NK-92 treated with Interleukin-12 subunit alpha and Interleukin-12 subunit beta, amount 100 ng/mL, for 24 hours (cell line): ENCODE results near the gene OXTR.

ENCODE experiments used
- DNase-seq: peaks from one replicate; lab custom pipeline; 2025; lab: John Stamatoyannopoulos, UW

OXTR gene

DNA sequence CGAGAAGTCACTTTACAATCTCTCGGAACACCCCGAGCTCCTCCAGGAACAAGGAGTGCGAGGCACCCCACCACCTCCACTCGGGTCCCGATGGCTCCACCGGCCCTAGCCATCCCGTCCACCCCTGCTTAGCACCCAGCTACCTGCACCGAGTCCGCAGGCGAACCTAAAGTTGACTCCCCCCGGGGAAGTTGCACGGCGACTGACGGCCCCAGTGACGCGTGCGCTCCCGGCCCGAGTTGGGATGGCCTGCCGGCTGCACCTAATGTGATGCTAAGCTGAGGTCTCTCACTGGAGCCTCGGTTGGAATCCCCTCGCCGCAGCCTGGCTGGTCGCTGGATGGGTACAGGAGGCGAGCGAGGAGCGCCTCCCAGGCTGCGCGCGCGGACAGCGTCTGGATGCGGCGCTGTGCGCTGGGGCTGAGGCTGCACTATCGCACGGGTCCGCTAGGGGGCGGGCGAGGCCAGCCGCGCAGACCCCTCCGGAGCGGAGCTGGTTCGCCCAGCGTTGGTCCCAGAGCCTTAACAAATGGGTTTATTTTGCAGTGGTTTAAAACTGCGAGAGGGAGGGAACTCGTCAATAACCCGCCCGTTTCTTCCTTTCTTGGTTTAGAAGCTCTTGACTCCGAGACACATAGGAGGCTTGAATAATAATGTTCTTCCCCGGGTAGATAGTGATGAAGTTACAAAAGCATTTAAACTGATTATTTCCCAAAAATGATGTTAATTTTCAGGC, at the start of gene OXTR:
OXTR (minus strand) TSS at position 526 of the 735 bp plus-strand sequence. CDS start 1,426 bp downstream, outside the sequence.
- DNase-seq, result no peak

DNA sequence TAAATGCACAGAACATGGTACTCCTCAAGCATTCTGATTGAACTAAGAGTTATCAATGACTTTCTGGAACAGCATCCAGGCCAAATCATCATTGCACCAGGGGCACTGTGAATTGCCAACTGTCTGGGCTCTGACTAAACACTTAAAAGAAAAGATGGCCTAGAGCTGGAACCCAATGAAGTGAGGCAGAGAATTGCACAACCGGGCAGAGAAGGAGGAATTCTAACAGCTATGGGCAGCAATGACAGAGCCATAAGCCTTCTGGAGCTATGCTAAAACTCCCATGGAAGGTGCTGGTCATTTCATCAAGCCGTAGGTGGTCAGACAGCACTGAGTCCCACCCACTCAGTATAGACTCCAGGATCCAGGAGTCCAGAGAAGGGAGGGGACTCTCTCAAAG, 48.1 kb upstream of the OXTR start:
- no peak for DNase-seq

DNA sequence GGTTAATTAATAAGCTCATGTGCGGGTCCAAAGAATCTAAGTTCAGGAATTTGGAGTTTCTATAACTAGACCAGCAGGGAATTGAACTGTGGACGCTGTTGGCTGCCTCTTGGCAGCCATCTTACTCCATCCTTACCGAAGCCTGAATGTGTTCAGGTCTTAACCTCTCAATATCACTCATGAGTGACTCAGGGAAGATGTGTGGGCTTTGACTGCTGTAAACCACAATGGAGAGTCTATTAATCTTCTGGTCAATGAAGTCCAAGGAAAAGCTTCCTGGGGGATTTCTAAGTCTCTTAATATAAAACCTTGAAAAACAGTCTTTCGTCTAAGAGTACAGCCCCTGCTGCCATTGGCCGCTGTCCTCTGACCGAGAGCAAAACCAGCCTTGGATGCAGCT, 46.7 kb upstream of the OXTR start:
- no peak for DNase-seq

DNA sequence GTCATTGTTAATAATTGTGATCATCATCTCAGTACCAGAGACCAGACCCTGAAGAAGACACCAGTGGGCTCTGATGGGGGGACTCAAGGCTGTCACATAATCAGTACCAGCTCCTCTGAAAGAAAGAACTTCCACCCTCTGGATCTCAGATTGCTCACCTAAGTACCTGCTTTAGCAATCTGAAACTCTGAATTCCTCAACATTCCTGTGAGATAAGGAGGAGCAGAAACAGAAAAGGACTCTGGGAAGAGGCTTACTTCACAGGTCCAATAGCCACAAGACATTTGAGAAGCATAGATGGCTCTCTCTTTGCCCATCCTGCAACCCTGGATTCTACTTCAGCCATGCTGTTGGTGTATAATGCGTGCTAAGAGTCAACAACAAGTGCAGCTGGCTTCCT, 44.0 kb upstream of the OXTR start:
- DNase-seq, result no peak

DNA sequence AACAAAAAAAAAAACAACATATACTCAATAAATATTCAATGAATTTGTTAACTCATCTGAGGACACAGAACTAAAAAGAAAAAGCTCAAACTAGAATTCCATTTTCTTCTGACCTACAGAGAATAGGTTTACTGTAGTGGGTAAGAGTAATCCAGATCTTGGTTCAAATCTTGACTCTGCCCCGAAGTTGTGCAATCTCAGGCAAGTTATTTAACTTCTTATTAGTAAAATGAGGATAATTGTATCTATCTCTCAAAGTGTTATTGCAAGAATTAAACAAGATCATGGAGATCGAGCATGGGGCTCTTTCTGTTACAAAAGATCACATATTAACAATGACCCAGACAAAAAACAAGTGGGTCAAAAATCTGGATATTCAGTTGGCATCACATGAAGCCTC, 41.1 kb upstream of the OXTR start:
- no peak for DNase-seq

DNA sequence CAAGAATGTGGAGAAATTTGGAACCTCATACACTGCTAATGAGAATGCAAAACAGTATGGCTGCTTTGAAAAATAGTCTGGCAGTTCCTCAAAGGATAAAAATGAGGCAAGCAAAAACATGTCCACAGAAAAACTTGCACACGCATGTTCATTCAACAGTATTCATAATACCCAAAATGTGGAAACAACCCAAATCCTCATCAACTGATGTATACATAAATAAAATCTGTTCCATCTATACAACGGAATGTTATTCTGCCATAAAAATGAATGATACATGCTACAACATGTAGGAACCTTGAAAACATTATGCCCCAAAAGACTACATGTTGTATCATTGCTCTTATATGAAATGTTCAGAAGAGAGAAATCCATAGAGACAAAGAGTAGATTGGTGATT, 36.4 kb upstream of the OXTR start:
- no peak for DNase-seq

DNA sequence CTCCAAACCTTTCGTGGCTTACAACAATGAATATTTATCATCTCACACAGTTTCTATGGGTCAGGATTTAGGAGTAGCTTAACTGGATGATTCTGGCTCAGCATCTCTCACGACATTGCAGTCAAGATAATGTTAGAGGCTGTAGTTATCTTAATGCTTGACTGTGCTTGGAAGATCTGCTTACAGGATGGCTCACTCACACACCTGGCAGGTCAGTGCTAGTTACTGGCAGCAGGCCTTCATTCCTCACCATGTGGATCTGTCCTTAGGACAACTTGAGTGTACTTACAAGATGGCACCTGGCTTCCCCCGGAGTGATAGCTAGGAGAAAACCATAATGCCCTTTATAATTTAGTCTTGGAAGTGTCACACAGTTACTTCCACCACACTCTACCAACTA, 32.8 kb upstream of the OXTR start:
- no peak for DNase-seq

DNA sequence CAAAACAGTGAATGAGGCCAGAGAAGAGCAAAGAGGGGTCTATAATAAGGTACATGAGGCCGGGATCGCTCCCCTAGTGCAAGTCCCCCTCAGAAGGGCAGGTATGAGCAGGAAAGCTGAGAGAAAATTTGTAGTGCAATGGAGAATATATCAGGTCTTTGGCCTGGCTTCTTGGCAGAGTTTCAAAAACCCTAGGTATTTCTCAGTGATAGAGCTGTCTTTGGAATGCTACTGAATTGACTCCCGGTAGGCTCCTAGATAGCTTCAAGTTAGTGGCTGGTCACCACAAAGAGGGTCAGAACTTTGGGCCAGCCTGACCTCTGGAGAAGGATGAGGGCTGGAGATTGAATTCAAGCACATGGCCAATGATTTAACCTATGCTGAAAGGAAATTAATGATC, 30.6 kb upstream of the OXTR start:
- DNase-seq, result no peak

DNA sequence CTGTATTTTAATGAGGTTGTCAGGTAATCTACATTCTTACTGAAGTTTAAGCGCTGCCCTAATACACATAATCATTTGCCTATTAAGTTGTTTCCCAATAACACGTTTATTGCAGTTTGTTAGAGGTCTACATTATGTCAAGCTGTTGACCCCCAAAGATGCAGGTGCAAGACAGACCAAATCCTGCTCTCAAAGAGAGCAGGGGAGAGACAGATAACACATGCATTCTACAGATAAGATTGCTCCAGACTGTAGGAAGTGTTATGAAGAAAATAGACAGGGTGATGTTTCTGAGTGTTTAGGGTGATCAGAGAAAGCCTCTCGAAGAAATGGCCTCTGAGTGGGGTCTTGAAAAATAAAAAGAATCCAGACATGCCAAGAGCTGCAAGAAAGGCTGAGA, 24.8 kb upstream of the OXTR start:
- DNase-seq, result no peak

DNA sequence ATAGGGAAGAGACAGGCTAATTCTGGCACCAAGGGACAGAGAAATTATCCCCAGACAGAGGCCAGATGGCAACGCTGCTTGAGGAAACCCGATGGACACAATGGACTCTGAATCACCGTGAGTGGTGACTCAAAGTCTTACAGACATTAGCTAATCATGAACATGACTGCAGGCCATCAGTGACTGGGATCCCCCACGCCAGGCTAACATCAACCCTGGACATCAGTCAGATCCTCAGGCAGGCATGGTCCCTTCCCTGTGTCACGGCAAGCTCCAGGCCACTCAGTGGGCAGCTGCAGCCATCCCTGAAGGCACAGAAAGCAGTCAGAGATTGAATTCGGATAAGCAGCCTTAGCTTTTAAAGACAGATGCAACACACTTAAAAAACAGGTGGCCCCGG, 23.8 kb upstream of the OXTR start:
- no peak for DNase-seq

DNA sequence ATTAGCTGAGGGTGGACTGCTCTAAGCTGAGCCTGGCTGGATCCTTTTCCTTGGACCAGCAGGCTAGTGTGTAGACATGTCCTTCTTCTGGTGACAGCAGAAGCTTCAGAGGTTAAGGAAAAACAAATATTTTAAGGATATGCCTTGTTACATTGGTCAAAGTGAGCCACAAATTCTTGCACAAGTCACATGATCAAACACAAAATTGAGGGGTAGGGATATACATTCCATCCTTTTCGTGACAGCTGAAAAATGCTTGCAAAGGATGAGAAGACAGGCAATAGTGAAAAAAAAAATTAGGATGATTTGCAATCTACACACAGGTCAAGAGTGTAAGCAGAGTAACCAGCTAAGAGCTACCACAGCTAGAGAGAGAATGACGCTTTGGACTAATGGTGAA, 21.1 kb upstream of the OXTR start:
- DNase-seq, result no peak

DNA sequence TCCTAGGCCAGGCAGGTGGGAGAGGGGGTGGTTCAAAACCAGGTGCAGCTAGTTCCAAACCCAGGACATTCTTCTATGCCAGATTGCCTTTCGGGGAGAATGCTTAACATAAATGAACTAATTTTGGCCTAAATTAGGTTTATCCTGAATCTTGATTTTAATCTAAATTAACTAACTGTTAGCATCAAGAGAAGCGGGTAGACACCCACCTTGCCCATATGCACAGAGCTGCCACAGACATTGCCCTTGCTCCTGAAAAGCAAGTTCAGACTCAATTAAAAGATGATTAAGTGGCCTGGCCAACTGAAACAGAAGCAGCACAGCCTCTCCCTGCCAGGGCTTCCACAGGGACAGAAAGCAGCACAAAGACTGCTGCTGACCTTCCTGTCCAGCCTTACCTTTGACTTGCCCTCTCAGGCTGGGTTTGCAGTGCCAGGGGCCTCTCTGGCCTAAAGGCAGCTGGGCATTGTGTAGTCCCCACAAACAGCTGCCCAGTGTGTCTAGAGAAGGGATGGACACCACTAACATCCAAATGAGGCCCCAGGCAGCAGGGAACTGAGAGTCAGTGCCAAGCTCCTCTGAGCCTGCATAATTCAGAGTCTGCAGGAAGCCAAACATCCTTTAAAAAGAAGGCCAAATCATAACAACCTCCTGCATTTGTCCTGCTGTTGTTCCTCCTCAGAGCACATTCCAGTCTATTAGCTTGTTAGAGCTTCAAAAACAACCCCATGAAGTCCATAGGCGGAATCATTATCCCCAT, 15.4 kb upstream of the OXTR start:
- DNase-seq, result no peak

DNA sequence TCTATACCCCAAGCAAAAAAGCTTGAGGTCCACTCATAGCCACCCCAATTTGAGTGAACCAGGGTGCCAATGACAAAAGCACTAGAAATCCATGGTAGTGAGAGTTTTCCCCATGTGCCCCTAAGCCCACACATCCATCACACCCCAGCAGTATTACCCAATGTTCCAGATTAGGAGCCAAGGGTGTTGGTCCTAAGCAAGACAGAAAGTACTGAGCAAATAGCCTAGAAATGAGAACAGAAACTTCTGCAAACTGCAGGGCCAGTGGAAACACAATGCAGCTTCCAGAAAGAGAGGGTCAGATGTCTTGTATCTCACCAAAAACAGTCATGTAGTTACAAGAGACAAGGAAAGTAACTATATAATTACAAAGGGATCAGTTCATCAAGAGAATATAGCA, 10.9 kb upstream of the OXTR start:
- DNase-seq, result no peak

DNA sequence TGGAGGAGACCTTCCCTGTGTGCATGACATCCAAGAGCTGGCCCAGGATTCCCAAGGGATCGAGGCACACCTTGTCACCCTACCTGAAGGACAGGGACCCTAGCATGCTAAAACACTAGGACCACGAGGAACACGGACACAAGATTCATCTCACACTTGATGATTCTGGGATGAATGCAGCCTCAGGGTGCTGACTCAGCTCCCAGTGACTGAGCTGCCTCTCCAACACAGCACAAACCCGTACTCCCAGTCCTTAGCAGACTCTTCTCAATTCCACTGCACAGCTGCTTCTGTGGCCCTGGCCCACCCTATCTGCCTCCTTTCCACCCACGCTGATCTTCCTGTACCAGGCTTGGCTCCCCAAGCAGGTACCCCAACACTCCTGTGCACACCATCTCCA, 9.1 kb upstream of the OXTR start:
- DNase-seq, result no peak

DNA sequence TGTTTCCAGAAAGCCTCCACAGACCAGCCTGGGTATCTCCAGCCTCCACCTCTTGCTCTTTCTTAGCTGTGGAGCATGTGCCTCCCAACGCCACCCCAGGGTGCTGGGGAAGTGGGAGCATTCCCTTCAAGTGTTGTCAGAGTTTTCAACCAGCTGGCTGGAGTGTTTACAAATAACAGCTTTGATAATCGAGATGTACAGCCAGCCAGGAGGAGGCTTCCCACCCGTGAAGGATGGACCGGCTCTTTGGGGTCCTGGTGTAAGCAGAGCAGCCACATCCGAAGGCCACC, 8.5 kb upstream of the OXTR start:
- DNase-seq, result no peak

DNA sequence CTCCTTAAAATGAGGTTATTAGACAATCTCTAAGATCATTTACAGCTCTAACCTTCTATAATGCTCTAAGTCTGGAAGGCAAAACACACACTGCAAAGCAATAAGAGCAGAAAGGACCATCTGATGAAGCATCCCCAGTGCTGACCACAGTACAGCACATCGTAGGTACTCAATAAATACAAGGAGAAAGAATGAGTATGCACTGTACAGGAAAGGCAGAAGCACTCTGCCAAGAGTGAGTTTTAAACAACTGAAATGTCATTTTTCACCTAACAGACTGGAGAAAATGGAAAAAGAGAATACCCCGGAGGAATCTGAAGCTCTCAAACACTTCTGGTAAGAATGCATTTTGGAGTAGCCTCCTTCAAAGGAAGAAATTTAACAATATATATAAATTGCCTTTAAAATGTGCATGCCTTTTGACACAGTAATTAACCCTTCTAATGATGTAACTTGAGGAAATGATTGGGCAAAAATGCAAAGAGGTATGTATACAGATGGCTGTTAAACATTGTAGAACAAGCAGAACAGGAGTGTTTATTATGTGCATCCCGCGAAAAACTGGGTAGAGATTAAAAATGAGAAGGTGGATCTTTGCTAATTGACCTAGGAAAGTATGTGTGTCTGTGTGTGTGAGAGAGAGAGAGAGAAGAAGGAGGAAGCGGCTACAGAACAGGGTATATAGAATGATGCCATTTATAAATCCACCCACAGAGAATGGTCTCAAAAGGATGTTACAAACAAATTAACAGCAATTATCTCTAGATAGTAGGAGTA, 8.0 kb upstream of the OXTR start:
- no peak for DNase-seq

DNA sequence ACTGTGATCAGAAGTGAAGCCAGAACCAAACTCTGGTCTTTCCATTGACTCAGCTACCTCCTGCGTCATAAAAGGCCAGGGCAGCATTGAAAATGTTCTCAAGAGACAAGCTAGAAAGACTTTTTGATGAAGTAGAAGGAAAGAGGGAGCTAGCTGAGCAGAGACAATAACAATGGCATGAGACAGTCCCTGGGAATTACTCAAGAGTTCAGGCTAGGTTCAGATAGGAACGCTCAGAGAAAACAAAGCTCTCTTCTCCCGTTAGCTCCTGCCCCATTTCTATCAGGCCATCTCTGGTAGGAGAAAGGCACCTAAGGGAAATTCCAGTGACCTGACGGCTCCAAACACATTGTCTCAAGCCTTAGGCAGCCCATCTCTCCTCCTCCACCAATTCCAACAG, 7.0 kb upstream of the OXTR start:
- DNase-seq, result no peak

DNA sequence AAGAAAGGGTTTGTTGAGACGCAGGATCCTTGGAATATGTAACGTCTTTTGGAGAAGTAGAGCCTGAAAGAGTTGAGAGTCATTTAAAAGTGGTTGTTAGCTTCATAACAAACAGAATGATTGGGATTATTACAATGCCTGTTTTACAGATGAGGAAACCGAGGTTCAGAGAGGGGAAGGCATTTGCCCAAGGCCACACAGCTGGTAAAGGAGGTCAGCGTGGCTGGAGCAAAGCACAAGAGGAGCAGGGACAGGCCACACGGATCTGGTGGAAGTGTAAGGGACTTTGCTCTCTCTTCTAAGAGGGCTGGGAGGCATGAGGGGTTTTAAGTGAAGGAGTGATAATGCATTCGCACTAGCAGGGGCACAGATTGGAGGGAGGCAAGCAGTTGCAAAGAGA, 6.2 kb upstream of the OXTR start:
- no peak for DNase-seq

DNA sequence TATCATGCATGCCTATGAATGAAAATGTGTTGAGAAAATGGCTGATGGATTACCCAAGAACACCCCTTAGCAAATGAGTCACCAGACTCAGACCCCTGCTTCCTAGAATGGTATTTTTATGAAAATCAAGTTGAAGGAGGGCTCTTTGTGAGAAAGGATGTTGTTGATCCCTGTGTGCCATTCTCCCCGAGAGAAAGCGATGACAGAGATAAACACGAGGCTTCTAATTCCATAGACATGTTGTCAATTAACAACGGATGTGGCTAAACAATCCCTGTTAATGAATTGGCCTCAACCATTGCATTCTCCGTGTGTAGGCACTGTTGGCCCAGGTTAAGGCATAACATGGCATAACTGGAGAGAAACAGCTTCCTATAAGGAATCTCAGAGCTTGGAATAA, 5.8 kb upstream of the OXTR start:
- DNase-seq, result no peak

DNA sequence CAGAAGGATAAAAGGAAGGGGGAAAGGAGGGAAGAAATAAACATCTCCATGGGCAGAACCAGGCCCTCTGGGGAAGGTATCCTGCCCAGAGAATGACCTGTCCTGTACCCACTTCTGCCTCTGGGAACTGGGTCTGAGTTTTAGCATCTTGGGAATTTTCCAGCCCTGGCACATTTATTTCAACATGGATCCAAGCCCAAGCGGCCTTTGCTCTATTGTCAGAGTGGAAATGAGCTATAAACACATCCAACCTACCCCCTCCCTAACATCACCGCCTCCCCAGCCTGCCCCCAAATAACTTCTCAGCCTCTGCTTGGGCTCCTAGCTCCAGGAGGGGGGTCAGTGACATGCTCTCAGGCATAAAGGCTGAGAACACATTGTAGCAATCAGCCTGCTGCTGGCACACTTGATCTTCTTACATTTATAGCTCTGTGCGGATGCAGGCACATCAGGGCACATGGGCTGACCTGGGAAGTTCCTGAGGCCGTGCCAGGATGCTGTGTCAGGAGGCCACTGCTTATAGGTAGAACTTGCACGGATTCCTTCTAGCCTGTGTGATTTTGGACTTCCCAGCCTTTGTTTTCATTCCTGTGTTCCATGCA, 4.6 kb upstream of the OXTR start:
- DNase-seq, result no peak

DNA sequence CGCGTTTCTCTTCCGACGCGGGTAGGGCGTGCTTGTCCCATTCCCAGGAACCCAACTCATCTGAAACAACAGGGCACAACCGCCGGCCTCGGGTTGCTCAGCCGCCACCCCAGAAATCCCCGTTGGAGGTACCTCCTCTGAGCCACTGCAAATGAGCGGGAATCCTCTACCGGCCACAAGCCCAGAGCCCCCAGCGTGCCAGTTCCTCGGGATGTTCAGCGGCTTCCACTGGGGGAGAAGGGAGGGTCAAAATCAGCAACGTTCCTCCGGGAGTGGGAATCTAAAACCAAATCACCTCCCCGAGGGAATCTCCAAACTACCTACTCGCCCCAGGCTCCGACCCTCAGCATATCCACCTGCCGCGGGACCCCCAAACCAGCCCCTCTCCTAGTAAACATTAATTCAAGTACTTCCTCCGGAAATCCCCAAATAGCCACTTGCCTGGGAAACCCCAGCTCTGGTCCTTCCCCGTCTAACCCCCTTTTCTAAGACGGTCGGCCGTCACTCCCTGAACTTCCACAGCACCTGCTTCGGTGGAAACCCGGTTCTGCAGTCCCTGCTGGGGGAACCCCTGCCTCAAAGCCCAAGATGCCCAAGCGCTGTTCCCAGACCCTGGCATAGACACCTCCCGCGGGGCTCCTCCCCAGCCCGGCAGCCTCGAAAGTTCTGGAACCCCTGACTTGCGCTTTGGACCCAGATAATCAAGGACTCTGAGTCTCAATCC, 887 bp downstream of the OXTR start:
- no peak for DNase-seq

DNA sequence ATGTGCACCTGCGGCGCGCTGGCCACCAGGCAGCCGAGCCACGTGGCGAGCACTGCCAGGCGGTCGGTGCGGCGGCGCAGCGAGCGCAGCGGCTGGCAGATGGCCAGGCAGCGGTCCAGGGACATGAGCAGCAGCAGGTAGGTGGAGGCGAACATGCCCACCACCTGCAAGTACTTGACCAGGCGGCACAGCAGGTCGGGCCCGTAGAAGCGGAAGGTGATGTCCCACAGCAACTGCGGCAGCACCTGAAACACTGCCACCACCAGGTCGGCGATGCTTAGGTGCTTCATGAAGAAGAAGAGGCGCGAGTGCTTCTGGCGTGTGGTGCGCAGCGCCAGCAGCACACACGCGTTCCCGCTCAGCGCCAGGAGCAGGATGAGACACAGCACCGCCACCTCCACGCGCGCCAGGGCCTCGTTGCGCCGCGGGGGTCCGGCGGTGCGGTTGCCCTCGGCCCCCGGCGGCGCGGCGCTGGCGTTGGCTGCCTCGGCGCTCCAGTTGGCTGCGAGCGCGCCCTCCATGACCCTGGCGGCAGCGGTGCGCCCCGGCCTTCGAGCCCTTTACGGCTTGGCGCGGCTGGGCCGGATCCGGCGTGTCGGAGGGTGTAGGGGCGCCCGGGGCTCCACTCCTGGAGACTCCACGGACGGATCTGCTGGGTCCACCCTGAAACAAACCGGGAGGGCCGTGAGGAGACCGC, 1.6 kb downstream of the OXTR start:
- no peak for DNase-seq
